ENCODE results near the gene DNAJB13. TPM values are rescaled to one million over a fixed set of nuclear protein-coding genes. Genes with fewer than 3 reads are reported as not detected.

The DNAJB13 gene
- total RNA-seq, 1 experiment from 2014 or later: 0.29 TPM

GRCh38 chr11:74001822-74002286 is 51.0 kb downstream of the DNAJB13 start:
- Histone ChIP-seq H3K4me1 (ENCODE audit: insufficient read depth, low read length) (peaks cover 2% of the 10 kb centered on the region), H3K27ac (ENCODE audit: low read length) (no peak overlapping the region), H3K9me3 (ENCODE audit: low read length) (no peaks in the 10 kb centered on the region), H3K36me3 (ENCODE audit: low read depth, low read length) (no peaks in the 10 kb centered on the region), H3F3A (ENCODE audit: low read length, unreplicated experiment) (peaks cover under 1% of the 10 kb centered on the region), H4K20me1 (ENCODE audit: low read length) (no peaks in the 10 kb centered on the region), H3K27me3 (ENCODE audit: low read length) (no peaks in the 10 kb centered on the region), H3K4me2 (ENCODE audit: low read length) (no peak overlapping the region), H3K79me2 (ENCODE audit: low read length) (no peaks in the 10 kb centered on the region), H2AFZ (ENCODE audit: low read length) (no peak overlapping the region), H3K9ac (ENCODE audit: low read length) (no peak overlapping the region), H3K9me2 (replicated peaks; ENCODE audit: low read length) (no peaks in the 10 kb centered on the region), H3K4me3 (ENCODE audit: low read length) (no peak overlapping the region)
- POLR2A ChIA-PET (ENCODE audit: unreplicated experiment): interaction anchor here (0.5 kb wide), 1 partner anchor 504 kb away, joined by 3 read pairs; no protein-coding TSS in a partner anchor
- BruUV-seq (replicated peaks): no TSS peak
- ATAC-seq (no peak), DNase-seq (no peak)
- CTCF ChIA-PET: no interaction called here
- intact Hi-C loops (cut with micrococcal nuclease): no loop called here
- TF ChIP-seq CTCF (conservative IDR thresholded peaks at IDR 0.05; ENCODE audit: low read depth, low read length): no peak
- TF ChIP-seq EZH2phosphoT487 (IDR thresholded peaks at IDR 0.05; ENCODE audit: borderline replicate concordance, low read length): no peak
- no peak for TF ChIP-seq EZH2 (IDR thresholded peaks at IDR 0.05; ENCODE audit: low read length, unreplicated experiment)

- Histone ChIP-seq H3K4me2 (ENCODE audit: low read length) (no peak overlapping the region), H3K36me3 (ENCODE audit: low read depth, low read length) (no peaks in the 10 kb centered on the region), H3K27me3 (ENCODE audit: low read length) (no peaks in the 10 kb centered on the region), H3K9me2 (replicated peaks; ENCODE audit: low read length) (no peaks in the 10 kb centered on the region), H3K4me3 (ENCODE audit: low read length) (no peak overlapping the region), H3K79me2 (ENCODE audit: low read length) (no peaks in the 10 kb centered on the region), H4K20me1 (ENCODE audit: low read length) (no peaks in the 10 kb centered on the region), H3K27ac (ENCODE audit: low read length) (no peak overlapping the region), H3K9me3 (ENCODE audit: low read length) (no peaks in the 10 kb centered on the region), H2AFZ (ENCODE audit: low read length) (no peak overlapping the region), H3K9ac (ENCODE audit: low read length) (no peak overlapping the region), H3F3A (ENCODE audit: low read length, unreplicated experiment) (no peaks in the 10 kb centered on the region), H3K4me1 (ENCODE audit: insufficient read depth, low read length) (no peaks in the 10 kb centered on the region)
- ATAC-seq (no peak), DNase-seq (no peak)
- intact Hi-C loops (cut with micrococcal nuclease): no loop called here
- BruUV-seq (replicated peaks): no TSS peak
- TF ChIP-seq EZH2 (IDR thresholded peaks at IDR 0.05; ENCODE audit: low read length, unreplicated experiment) (no peak), CTCF (conservative IDR thresholded peaks at IDR 0.05; ENCODE audit: low read depth, low read length) (no peak), EZH2phosphoT487 (IDR thresholded peaks at IDR 0.05; ENCODE audit: borderline replicate concordance, low read length) (no peak)
- POLR2A ChIA-PET (ENCODE audit: unreplicated experiment): no interaction called here
- CTCF ChIA-PET: no interaction called here
Measured at GRCh38 chr11:74002832-74003231, 52.0 kb downstream of the DNAJB13 start.

GRCh38 chr11:74004046-74004695 is 53.3 kb downstream of the DNAJB13 start:
- ATAC-seq (no peak), DNase-seq (no peak)
- H3K4me3 ChIP-seq (ENCODE audit: low read length): no peak overlapping the region
- H3K4me1 ChIP-seq (ENCODE audit: insufficient read depth, low read length): no peaks in the 10 kb centered on the region
- H4K20me1 ChIP-seq (ENCODE audit: low read length): no peaks in the 10 kb centered on the region
- no peaks in the 10 kb centered on the region for H3K36me3 ChIP-seq (ENCODE audit: low read depth, low read length)
- no peak overlapping the region for H2AFZ ChIP-seq (ENCODE audit: low read length)
- H3K4me2 ChIP-seq (ENCODE audit: low read length): no peak overlapping the region
- no TSS peak for BruUV-seq (replicated peaks)
- H3K9me3 ChIP-seq (ENCODE audit: low read length): no peaks in the 10 kb centered on the region
- CTCF ChIA-PET: no interaction called here
- H3K9me2 ChIP-seq (replicated peaks; ENCODE audit: low read length): no peaks in the 10 kb centered on the region
- no peak overlapping the region for H3K27ac ChIP-seq (ENCODE audit: low read length)
- H3K27me3 ChIP-seq (ENCODE audit: low read length): no peaks in the 10 kb centered on the region
- no peaks in the 10 kb centered on the region for H3F3A ChIP-seq (ENCODE audit: low read length, unreplicated experiment)
- intact Hi-C loops (cut with micrococcal nuclease): no loop called here
- no peak overlapping the region for H3K9ac ChIP-seq (ENCODE audit: low read length)
- TF ChIP-seq EZH2phosphoT487 (IDR thresholded peaks at IDR 0.05; ENCODE audit: borderline replicate concordance, low read length) (no peak), CTCF (conservative IDR thresholded peaks at IDR 0.05; ENCODE audit: low read depth, low read length) (no peak), EZH2 (IDR thresholded peaks at IDR 0.05; ENCODE audit: low read length, unreplicated experiment) (no peak)
- no peaks in the 10 kb centered on the region for H3K79me2 ChIP-seq (ENCODE audit: low read length)
- POLR2A ChIA-PET (ENCODE audit: unreplicated experiment): no interaction called here

Measured in PC-3 (cell line).